DOHH2 (cell line): ENCODE data around the gene WNT3A.

Source experiments
- CTCF ChIP-seq: fragments of 200-600 bp; sonication (generic); IDR thresholded peaks from one replicate; pipeline ENCODE4 v1.5.1; 2014; ENCODE audit warnings: antibody characterized with exemption, mild to moderate bottlenecking, low read depth, low read length; ENCODE audit not compliant: poor library complexity, severe bottlenecking
- EZH2phosphoT487 ChIP-seq: fragments of 200-600 bp; sonication (generic); IDR thresholded peaks from 2 replicates; pipeline ENCODE4 v1.6.1; 2017; ENCODE audit warnings: borderline replicate concordance, mild to moderate bottlenecking, antibody characterized with exemption, low read length, moderate library complexity, mixed read lengths

GRCh38 chr1:228045405-228045804, 38.6 kb downstream of the WNT3A start:
- TF ChIP-seq CTCF (no peak), EZH2phosphoT487 (no peak)
